Activated CD8-positive, alpha-beta memory T cell treated with anti-CD3 and anti-CD28 coated beads, Interleukin-2, amount 50 U/mL, for 24 hours (primary cell): ENCODE results near the gene CYP1A1.

ENCODE experiments used
- DNase-seq: peaks from one replicate; pipeline ENCODE4 v3.0.0-alpha.2; 2020; ENCODE audit errors: extremely low read depth

Gene CYP1A1

DNA sequence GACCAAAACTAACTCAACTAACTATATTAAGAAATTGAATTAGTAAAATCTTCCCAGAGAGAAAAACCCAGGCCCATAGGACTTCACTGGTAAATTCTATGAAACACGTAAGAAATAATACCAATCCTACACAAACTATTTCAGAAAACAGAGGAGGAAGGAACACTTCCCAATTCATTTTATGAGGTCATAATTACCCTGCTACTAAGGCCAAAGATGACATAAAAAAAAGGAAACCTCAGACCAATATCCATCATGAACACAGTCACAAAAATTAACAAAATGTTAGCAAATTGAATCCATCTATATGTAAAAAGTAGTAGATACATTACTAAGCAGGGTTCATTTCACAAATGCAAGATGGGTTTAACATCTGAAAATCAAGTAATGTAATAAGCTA, 33.0 kb downstream of the CYP1A1 start:
- no peak for DNase-seq

DNA sequence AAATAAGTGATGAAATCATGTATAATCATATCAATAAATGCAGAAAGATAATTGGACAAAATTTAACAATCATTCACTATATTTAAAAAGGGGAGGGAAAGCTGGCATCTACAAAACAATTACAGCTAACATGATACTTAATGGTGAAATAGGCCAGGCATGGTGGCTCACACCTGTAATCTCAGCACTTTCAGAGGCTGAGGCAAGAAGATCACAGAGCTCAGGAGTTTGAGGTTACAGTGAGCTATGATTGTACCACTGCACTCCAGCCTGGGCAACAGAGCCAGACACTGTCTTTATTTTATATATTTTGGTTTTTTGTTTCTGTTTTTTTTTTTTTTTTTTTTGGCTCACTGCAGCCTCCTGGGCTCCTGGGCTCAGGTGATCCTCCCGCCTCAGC, 41.6 kb downstream of the CYP1A1 start:
- no peak for DNase-seq

DNA sequence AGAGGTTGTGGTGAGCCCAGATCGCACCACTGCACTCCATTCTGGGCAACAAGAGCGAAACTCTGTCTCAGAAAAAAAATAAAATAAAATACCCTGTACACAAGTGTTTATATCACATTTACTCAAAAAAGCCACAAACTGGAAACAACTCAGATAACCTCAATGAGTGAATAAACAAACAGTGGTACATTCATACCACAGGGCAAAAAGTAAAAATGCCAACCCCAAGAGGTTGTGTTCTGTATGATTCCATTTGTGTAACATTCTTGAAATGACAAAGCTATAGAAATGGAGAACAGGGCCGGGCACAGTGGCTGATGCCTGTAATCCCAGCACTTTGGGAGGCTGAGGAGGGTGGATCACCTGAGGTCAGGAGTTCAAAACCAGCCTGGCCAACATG, 42.4 kb downstream of the CYP1A1 start:
- no peak for DNase-seq

DNA sequence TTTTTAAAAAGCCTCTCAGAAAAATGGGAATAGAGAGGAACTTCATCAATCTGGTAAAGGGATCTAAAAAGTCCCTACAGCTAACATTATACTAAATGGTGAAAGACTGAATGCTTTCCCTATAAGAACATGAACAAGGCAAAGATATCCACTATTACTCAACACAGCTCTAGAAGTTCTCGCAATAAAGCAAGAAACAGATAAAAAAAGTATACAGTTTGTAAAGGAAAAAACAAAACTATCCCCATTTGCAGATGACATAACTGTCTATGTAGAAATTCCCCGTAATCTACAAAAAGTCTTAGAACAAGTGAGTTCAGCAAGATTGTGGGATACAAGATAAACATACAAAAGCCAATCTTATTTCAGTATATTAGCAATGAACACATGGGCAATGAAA, 44.9 kb downstream of the CYP1A1 start:
- no peak for DNase-seq

DNA sequence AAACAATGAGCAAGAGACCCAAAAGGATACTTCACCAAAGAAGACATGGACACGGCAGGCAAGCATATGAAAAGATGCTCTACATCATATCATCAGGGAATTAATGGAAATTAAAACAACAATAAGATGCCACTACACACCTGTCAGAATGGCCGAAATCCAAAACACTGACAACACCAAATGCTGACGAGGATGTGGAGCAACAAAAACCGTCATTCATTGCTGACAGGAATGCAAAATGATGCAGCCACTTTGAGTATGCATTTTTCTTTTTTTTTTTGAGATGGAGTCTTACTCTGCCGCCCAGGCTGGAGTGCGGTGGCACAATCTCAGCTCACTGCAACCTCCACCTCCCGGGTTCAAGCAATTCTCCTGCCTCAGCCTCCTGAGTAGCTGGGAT, 48.5 kb downstream of the CYP1A1 start:
- DNase-seq: no peak

DNA sequence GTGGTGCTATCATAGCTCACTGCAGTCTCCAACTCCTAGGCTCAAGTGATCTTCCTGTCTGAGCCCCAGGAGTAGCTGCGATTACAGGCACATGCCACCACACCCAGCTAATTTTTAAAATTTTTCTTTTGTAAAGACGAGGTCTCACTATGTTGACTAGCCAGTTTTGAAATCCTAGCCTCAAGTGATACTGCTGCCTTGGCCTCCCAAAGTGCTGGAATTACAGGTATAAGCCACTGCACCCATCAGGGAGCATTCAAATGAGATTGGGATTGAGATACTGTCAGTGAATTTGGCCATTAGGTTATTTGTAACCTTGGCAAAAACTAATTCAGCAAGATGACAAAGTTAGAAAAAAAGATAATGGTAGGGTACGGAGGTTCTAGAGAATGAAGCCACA, 51.2 kb downstream of the CYP1A1 start:
- no peak for DNase-seq

DNA sequence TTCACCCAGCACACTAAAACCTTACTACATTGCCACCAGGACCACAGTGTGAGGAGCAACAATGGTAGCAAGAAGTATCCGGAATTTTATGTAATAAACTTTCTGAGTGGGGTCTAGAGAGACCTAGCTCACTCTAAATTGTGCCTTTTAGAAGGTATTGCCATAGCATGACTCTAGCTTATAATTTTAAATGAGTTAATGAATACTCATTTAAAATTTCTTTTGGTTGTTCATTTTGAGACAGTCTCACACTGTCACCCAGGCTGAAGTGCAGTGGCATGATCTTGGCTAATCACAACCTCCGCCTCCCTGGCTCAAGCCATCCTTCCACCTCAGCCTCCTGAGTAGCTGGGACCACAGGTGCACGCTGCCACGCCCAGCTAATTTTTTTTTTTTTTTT, 55.7 kb downstream of the CYP1A1 start:
- DNase-seq: no peak
